ENCODE results near the gene AQP9.
A peak's percentile ranks its signal among the peaks of the same experiment; 100 is the strongest.
"Not testable (repeated sequence)": the region's sequence is repeated elsewhere in the genome, so short reads cannot be mapped to it uniquely, and the experiment has no call there.

The AQP9 gene

DNA sequence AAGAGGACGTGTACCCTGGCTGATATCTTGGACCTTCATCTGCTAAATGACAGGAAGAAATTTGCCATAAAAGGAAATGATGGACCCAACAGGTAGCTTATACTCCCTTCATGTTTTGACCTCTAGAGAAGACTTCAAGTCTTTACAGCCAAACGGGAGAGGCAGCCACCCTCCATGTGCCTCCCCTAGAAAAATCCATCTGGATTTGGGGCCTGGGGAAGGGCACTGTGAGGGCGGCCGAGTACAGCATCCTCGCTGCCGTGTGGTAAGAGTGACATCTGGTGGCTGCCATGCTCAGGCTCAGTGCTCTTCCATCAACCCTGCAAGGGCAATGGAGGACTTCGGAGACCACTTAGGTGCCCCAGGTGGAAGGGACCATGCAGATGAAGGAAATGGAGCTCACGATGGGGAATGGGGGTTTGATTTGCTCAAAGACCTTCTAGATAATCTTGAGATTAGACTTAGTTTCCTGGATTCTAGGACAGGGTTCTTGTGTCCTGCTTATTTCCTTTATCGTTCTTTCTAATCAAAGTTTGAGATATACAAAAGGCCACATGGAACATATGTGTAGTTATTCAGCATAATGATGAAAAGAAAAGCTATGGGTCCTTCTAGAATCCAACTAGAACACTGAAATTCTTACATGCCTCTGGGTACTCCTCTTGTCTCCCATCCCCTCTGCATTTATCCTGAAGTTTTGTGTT lies 44.4 kb downstream of the AQP9 start:
- H3K27me3 ChIP-seq (replicated peaks): peaks cover 2% of the 10 kb centered on the region
- no peak for DNase-seq
- TF ChIP-seq, protein P1, sequence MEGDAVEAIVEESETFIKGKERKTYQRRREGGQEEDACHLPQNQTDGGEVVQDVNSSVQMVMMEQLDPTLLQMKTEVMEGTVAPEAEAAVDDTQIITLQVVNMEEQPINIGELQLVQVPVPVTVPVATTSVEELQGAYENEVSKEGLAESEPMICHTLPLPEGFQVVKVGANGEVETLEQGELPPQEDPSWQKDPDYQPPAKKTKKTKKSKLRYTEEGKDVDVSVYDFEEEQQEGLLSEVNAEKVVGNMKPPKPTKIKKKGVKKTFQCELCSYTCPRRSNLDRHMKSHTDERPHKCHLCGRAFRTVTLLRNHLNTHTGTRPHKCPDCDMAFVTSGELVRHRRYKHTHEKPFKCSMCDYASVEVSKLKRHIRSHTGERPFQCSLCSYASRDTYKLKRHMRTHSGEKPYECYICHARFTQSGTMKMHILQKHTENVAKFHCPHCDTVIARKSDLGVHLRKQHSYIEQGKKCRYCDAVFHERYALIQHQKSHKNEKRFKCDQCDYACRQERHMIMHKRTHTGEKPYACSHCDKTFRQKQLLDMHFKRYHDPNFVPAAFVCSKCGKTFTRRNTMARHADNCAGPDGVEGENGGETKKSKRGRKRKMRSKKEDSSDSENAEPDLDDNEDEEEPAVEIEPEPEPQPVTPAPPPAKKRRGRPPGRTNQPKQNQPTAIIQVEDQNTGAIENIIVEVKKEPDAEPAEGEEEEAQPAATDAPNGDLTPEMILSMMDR (IDR thresholded peaks at IDR 0.05; ENCODE audit: low read depth, low read length, missing control alignments): peak; percentile 97
- in situ Hi-C loops (cut with HindIII; ENCODE audit: low pct_ligation_motif_present, low sequenced_read_pairs): no loop called here
- no peaks in the 10 kb centered on the region for H3K36me3 ChIP-seq (replicated peaks)
- H3K4me3 ChIP-seq (ENCODE audit: low read depth, low read length): no peak overlapping the region
- H3K27ac ChIP-seq: no peak overlapping the region

DNA sequence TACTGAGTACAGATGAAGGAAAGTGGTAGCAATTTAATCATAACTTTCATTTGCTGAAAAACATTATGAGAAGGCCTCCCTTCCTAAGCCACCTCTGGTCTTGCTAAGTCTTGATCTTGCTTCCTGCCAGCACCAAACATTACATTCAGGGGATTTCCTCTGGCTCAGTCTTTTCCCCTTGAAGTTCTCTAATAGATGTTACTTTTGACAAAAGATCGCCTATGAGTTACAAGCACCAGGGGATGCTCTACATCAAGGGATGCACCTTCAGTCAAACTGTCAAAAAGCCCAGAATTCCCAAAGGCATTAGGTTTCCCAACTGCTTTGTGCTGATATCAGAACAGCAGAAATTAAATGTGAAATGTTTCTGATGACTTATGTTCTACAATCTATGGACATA lies 47.3 kb downstream of the AQP9 start:
- TF ChIP-seq, protein P1 (IDR thresholded peaks at IDR 0.05; ENCODE audit: low read depth, low read length, missing control alignments): peak; percentile 27
- DNase-seq: no peak
- H3K36me3 ChIP-seq (replicated peaks): no peaks in the 10 kb centered on the region
- H3K27ac ChIP-seq: no peak overlapping the region
- H3K4me3 ChIP-seq (ENCODE audit: low read depth, low read length): no peak overlapping the region
- in situ Hi-C loops (cut with HindIII; ENCODE audit: low pct_ligation_motif_present, low sequenced_read_pairs): no loop called here
- peaks cover 2% of the 10 kb centered on the region for H3K27me3 ChIP-seq (replicated peaks)

DNA sequence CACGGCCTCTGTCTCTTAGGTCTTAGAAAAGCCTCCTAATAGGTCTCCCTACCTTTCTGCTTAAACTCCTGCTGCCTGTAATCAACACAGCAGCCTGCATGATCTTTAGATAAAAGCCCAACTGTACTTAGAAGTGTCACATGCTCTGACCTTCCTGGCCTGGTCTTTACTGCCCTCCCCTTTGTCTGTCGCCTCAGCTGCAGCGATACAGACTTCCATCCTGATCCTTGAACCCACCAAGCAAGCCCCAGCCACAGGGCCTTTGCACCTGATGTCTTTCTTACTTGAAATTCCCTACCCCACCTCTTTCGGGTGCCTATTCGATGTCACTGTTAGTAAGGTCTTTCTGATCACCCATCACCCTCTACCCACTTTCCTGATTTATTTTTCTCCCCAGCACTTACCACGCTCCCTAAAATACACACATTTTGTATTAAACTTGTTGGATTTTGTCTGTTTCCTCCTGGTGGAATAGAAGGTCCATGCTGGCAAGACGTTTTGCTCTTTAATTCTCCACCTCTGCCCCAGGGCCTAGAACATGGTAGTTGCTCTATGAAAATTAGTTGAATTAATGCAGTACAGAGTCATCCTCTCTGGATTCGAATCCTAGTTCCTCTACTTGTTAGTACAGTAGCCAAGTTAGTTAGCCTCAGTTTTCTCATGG lies 51.1 kb downstream of the AQP9 start:
- TF ChIP-seq, protein P1 (IDR thresholded peaks at IDR 0.05; ENCODE audit: low read depth, low read length, missing control alignments): no peak
- no peak for DNase-seq
- in situ Hi-C loops (cut with HindIII; ENCODE audit: low pct_ligation_motif_present, low sequenced_read_pairs): no loop called here
- Histone ChIP-seq H3K27ac (no peak overlapping the region), H3K4me3 (ENCODE audit: low read depth, low read length) (no peak overlapping the region), H3K36me3 (replicated peaks) (no peaks in the 10 kb centered on the region), H3K27me3 (replicated peaks) (no peaks in the 10 kb centered on the region)

DNA sequence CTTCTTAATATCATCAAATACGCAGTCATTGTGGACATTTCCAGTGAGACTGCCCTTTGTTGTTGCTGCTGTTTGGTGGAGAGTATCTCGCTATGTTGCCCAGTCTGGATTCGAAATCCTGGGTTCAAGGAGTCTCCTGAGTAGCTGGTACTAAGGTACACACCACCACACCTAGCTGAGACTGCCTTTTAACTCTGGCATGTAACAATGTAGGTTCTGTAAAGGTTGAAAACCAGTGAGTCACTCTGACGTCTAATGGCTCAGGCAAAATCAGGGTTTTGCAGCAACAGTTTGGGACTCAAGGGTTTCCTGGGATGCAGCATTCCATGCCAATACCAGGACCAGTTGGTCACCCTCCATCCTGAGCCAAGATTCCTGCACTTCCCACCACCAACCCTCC lies 52.2 kb downstream of the AQP9 start:
- no peaks in the 10 kb centered on the region for H3K36me3 ChIP-seq (replicated peaks)
- H3K27ac ChIP-seq: no peak overlapping the region
- TF ChIP-seq, protein P1 (IDR thresholded peaks at IDR 0.05; ENCODE audit: low read depth, low read length, missing control alignments): no peak
- in situ Hi-C loops (cut with HindIII; ENCODE audit: low pct_ligation_motif_present, low sequenced_read_pairs): no loop called here
- H3K4me3 ChIP-seq (ENCODE audit: low read depth, low read length): no peak overlapping the region
- DNase-seq: no peak
- no peaks in the 10 kb centered on the region for H3K27me3 ChIP-seq (replicated peaks)

DNA sequence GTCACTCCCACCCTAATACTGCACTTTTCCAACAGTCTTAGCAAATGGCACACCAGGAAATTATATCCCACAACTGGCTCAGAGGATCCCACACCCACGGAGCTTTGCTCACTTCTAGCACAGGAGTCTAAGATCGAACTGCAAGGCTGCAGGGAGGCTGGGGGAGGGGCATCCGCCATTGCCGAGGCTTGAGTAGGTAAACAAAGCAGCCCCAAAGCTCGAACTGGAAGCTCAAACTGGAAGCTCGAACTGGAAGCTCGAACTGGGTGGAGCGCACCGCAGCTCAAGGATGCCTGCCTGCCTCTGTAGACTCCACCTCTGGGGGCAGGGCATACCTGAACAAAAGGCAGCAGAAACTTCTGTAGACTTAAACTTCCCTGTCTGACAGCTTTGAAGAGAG lies 55.5 kb downstream of the AQP9 start:
- H3K27ac ChIP-seq; H3K36me3 ChIP-seq (replicated peaks); in situ Hi-C loops (cut with HindIII; ENCODE audit: low pct_ligation_motif_present, low sequenced_read_pairs); H3K4me3 ChIP-seq (ENCODE audit: low read depth, low read length); DNase-seq; H3K27me3 ChIP-seq (replicated peaks): not testable (repeated sequence)

DNA sequence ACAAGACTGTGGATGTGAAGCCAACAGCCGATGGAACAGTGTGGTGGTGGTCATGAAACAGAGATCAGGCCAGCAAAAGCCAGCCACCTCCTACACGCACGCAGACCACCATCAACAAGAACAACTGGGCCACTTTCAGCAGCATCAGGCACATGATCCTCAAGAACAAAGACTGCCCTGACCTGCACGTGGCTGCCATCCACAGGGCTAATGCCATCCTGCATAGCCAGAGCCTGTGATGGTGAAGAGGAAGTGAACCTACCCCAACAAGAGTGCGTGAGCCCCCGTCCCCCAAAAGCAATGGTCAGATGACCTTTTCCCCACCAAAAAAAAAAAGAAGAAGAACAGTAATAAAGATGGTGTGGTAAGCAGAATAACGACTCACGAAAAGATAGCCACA lies 62.6 kb downstream of the AQP9 start:
- in situ Hi-C loops (cut with HindIII; ENCODE audit: low pct_ligation_motif_present, low sequenced_read_pairs): no loop called here
- no peaks in the 10 kb centered on the region for H3K27me3 ChIP-seq (replicated peaks)
- TF ChIP-seq, protein P1 (IDR thresholded peaks at IDR 0.05; ENCODE audit: low read depth, low read length, missing control alignments): no peak
- no peak for DNase-seq
- no peaks in the 10 kb centered on the region for H3K36me3 ChIP-seq (replicated peaks)
- H3K4me3 ChIP-seq (ENCODE audit: low read depth, low read length): no peak overlapping the region
- no peak overlapping the region for H3K27ac ChIP-seq

Measured in brain microvascular endothelial cell (primary cell).